Measurements from ENCODE around the gene RXFP2.

RXFP2 gene

GRCh38 chr13:31849206-31849605 lies 109.9 kb downstream of the RXFP2 start:
- Histone ChIP-seq H3K4me3 (ENCODE audit: low read depth in 1 of 2, low read length in 2 of 2) (no peak overlapping the region), H3K9me3 (ENCODE audit: insufficient read depth, low read length, severe bottlenecking) (no peaks in the 10 kb centered on the region), H4K20me1 (ENCODE audit: insufficient read depth, low read length) (no peaks in the 10 kb centered on the region), H3K79me2 (ENCODE audit: insufficient read depth, low read length) (no peaks in the 10 kb centered on the region), H3K36me3 (ENCODE audit: insufficient read depth, low read length) (no peaks in the 10 kb centered on the region), H3K9ac (ENCODE audit: low read depth, low read length) (no peak overlapping the region), H3K4me1 (ENCODE audit: insufficient read depth, low read length) (peaks cover 15% of the 10 kb centered on the region), H3K27ac (ENCODE audit: low read length) (no peak overlapping the region), H3K27me3 (ENCODE audit: insufficient read depth, low read length, poor library complexity) (peaks cover 37% of the 10 kb centered on the region), H3K4me2 (ENCODE audit: insufficient read depth, low read length) (no peak overlapping the region), H2AFZ (ENCODE audit: low read depth, low read length) (no peak overlapping the region)
- TF ChIP-seq CTCF (IDR thresholded peaks at IDR 0.05; ENCODE audit: borderline replicate concordance, extremely low read depth, low read length, poor library complexity, severe bottlenecking) (no peak), EZH2 (IDR thresholded peaks at IDR 0.05; ENCODE audit: borderline replicate concordance, low read depth, low read length, severe bottlenecking) (no peak)
- ATAC-seq (ENCODE audit: insufficient read depth, low read depth) (no peak), DNase-seq (no peak)

GRCh38 chr13:31850041-31850555 lies 110.8 kb downstream of the RXFP2 start:
- Histone ChIP-seq H3K9me3 (ENCODE audit: insufficient read depth, low read length, severe bottlenecking) (no peaks in the 10 kb centered on the region), H3K4me3 (ENCODE audit: low read depth in 1 of 2, low read length in 2 of 2) (no peak overlapping the region), H3K4me2 (ENCODE audit: insufficient read depth, low read length) (no peak overlapping the region), H3K36me3 (ENCODE audit: insufficient read depth, low read length) (no peaks in the 10 kb centered on the region), H3K27me3 (ENCODE audit: insufficient read depth, low read length, poor library complexity) (peaks cover 34% of the 10 kb centered on the region), H4K20me1 (ENCODE audit: insufficient read depth, low read length) (no peaks in the 10 kb centered on the region), H3K9ac (ENCODE audit: low read depth, low read length) (no peak overlapping the region), H3K79me2 (ENCODE audit: insufficient read depth, low read length) (no peaks in the 10 kb centered on the region), H3K27ac (ENCODE audit: low read length) (no peak overlapping the region), H3K4me1 (ENCODE audit: insufficient read depth, low read length) (peaks cover 15% of the 10 kb centered on the region), H2AFZ (ENCODE audit: low read depth, low read length) (no peak overlapping the region)
- no peak for DNase-seq
- no peak for ATAC-seq (ENCODE audit: insufficient read depth, low read depth)
- no peak for TF ChIP-seq EZH2 (IDR thresholded peaks at IDR 0.05; ENCODE audit: borderline replicate concordance, low read depth, low read length, severe bottlenecking)
- no peak for TF ChIP-seq CTCF (IDR thresholded peaks at IDR 0.05; ENCODE audit: borderline replicate concordance, extremely low read depth, low read length, poor library complexity, severe bottlenecking)

GRCh38 chr13:31851216-31851615 lies 111.9 kb downstream of the RXFP2 start:
- H3K9me3 ChIP-seq (ENCODE audit: insufficient read depth, low read length, severe bottlenecking) = no peaks in the 10 kb centered on the region
- no peaks in the 10 kb centered on the region for H3K36me3 ChIP-seq (ENCODE audit: insufficient read depth, low read length)
- H3K27me3 ChIP-seq (ENCODE audit: insufficient read depth, low read length, poor library complexity) = peaks cover 28% of the 10 kb centered on the region
- no peak overlapping the region for H3K9ac ChIP-seq (ENCODE audit: low read depth, low read length)
- no peak for TF ChIP-seq EZH2 (IDR thresholded peaks at IDR 0.05; ENCODE audit: borderline replicate concordance, low read depth, low read length, severe bottlenecking)
- TF ChIP-seq CTCF (IDR thresholded peaks at IDR 0.05; ENCODE audit: borderline replicate concordance, extremely low read depth, low read length, poor library complexity, severe bottlenecking) = no peak
- H3K27ac ChIP-seq (ENCODE audit: low read length) = no peak overlapping the region
- H3K4me3 ChIP-seq (ENCODE audit: low read depth in 1 of 2, low read length in 2 of 2) = no peak overlapping the region
- no peak overlapping the region for H2AFZ ChIP-seq (ENCODE audit: low read depth, low read length)
- H4K20me1 ChIP-seq (ENCODE audit: insufficient read depth, low read length) = no peaks in the 10 kb centered on the region
- DNase-seq (no peak), ATAC-seq (ENCODE audit: insufficient read depth, low read depth) (no peak)
- no peaks in the 10 kb centered on the region for H3K79me2 ChIP-seq (ENCODE audit: insufficient read depth, low read length)
- H3K4me2 ChIP-seq (ENCODE audit: insufficient read depth, low read length) = no peak overlapping the region
- H3K4me1 ChIP-seq (ENCODE audit: insufficient read depth, low read length) = peaks cover 12% of the 10 kb centered on the region

All from DND-41 (cell line).